ENCODE measurements around the gene GPC6.

GRCh38 chr13:93806861-93807260 is 580.3 kb downstream of the GPC6 start:
- TF ChIP-seq ZBTB33 (IDR thresholded peaks at IDR 0.05) (no peak), CTCF (IDR thresholded peaks at IDR 0.05; ENCODE audit: low read depth, low read length, missing input control) (no peak), YY1 (IDR thresholded peaks at IDR 0.05) (no peak), MAX (IDR thresholded peaks at IDR 0.05) (no peak), TAF1 (conservative IDR thresholded peaks at IDR 0.05) (no peak), SP1 (IDR thresholded peaks at IDR 0.05) (no peak), REST (IDR thresholded peaks at IDR 0.05) (no peak), GABPA (IDR thresholded peaks at IDR 0.05 in 1 of 2, conservative IDR thresholded peaks at IDR 0.05 in 1 of 2) (no peak), EGR1 (IDR thresholded peaks at IDR 0.05; ENCODE audit: low read depth in 2 of 2) (no peak)
- TF ChIP-seq, protein P1, sequence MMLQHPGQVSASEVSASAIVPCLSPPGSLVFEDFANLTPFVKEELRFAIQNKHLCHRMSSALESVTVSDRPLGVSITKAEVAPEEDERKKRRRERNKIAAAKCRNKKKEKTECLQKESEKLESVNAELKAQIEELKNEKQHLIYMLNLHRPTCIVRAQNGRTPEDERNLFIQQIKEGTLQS (IDR thresholded peaks at IDR 0.05): no peak

Data from liver (tissue), 3 donors.